WTC11 (cell line): Measurements from ENCODE around the gene CTNS. TPM values are rescaled to one million over a fixed set of nuclear protein-coding genes. Genes with fewer than 3 reads are reported as not detected.

Experiments used
- ATAC-seq: fragments of 200-7000 bp; cut with Tn5 transposase; 2 replicates; pipeline ENCODE4 v1.10.0; 2021; ENCODE audit warnings: mild to moderate bottlenecking, moderate library complexity
- CTCF ChIA-PET: fragments of 300-600 bp; sonication (Branson Sonifier 250); formaldehyde crosslinking; loops from one replicate; lab custom pipeline; 2021; ENCODE audit warnings: antibody characterized with exemption; lab: Charles Lee
- POLR2A ChIA-PET: fragments of 350-600 bp; sonication (Branson Sonifier 250); formaldehyde crosslinking; loops from one replicate; lab custom pipeline; 2021; ENCODE audit warnings: antibody characterized with exemption; lab: Charles Lee
- DNase-seq: peaks from one replicate; pipeline ENCODE4 v3.0.0; 2021; ENCODE audit warnings: low spot score
- H3K27ac Mint-ChIP-seq: 2 replicates; pipeline ENCODE4 v1.8.0; 2021; ENCODE audit warnings: mixed read lengths
- H3K27me3 Mint-ChIP-seq: 2 replicates; pipeline ENCODE4 v1.8.0; 2021; ENCODE audit warnings: low read depth, mild to moderate bottlenecking, moderate library complexity, mixed read lengths
- H3K36me3 Mint-ChIP-seq: 2 replicates; pipeline ENCODE4 v1.8.0; 2021; ENCODE audit warnings: mixed read lengths
- H3K4me1 Mint-ChIP-seq: 2 replicates; pipeline ENCODE4 v1.8.0; 2022; ENCODE audit warnings: mixed read lengths
- H3K4me3 Mint-ChIP-seq: 2 replicates; pipeline ENCODE4 v1.8.0; 2021; ENCODE audit warnings: mild to moderate bottlenecking, moderate library complexity, mixed read lengths
- H3K9me3 Mint-ChIP-seq: 2 replicates; pipeline ENCODE4 v1.8.0; 2021; ENCODE audit warnings: mixed read lengths
- AR ChIP-seq: fragments of 250-450 bp; sonication (Bioruptor Pico); IDR thresholded peaks from 2 replicates; pipeline ENCODE4 v1.9.0; 2021; ENCODE audit warnings: mild to moderate bottlenecking
- E2F4 ChIP-seq: sonication (generic); formaldehyde crosslinking; IDR thresholded peaks from 2 replicates; pipeline ENCODE4 v1.8.1; 2022; ENCODE audit warnings: low read depth, mild to moderate bottlenecking, moderate library complexity, missing genetic modification reagents, borderline replicate concordance
- ESRRA ChIP-seq: sonication (generic); formaldehyde crosslinking; IDR thresholded peaks from 2 replicates; pipeline ENCODE4 v1.8.1; 2022; ENCODE audit warnings: mild to moderate bottlenecking, missing genetic modification reagents, borderline replicate concordance
- FOXK1 ChIP-seq: sonication (generic); formaldehyde crosslinking; IDR thresholded peaks from 2 replicates; pipeline ENCODE4 v1.8.0; 2022; ENCODE audit warnings: mild to moderate bottlenecking, moderate library complexity, missing genetic modification reagents
- HMGA2 ChIP-seq: fragments of 250-450 bp; sonication (Bioruptor Pico); IDR thresholded peaks from 2 replicates; pipeline ENCODE4 v1.4.0; 2021; ENCODE audit warnings: mild to moderate bottlenecking, moderate library complexity
- MYBL2 ChIP-seq: sonication (generic); formaldehyde crosslinking; IDR thresholded peaks from 2 replicates; pipeline ENCODE4 v1.8.1; 2023; ENCODE audit warnings: mild to moderate bottlenecking, moderate library complexity, missing genetic modification reagents
- NR1H2 ChIP-seq: sonication (generic); formaldehyde crosslinking; IDR thresholded peaks from 2 replicates; pipeline ENCODE4 v1.9.0; 2021; ENCODE audit warnings: mild to moderate bottlenecking, moderate library complexity, missing genetic modification reagents
- NR2C2 ChIP-seq: sonication (generic); formaldehyde crosslinking; IDR thresholded peaks from 2 replicates; pipeline ENCODE4 v1.8.0; 2022; ENCODE audit warnings: mild to moderate bottlenecking, missing genetic modification reagents
- PREB ChIP-seq: sonication (generic); formaldehyde crosslinking; IDR thresholded peaks from 2 replicates; pipeline ENCODE4 v1.8.1; 2022; ENCODE audit warnings: mild to moderate bottlenecking, missing genetic modification reagents, moderate library complexity, borderline replicate concordance
- RELA ChIP-seq: sonication (generic); formaldehyde crosslinking; IDR thresholded peaks from 2 replicates; pipeline ENCODE4 v1.8.1; 2022; ENCODE audit warnings: missing genetic modification reagents, mild to moderate bottlenecking, borderline replicate concordance
- SMAD3 ChIP-seq: sonication (generic); formaldehyde crosslinking; IDR thresholded peaks from 2 replicates; pipeline ENCODE4 v1.8.0; 2022; ENCODE audit warnings: missing genetic modification reagents, mild to moderate bottlenecking, borderline replicate concordance
- SOX15 ChIP-seq: fragments of 250-450 bp; sonication (Bioruptor Pico); IDR thresholded peaks from 2 replicates; pipeline ENCODE4 v1.9.0; 2021; ENCODE audit warnings: mild to moderate bottlenecking
- TEAD1 ChIP-seq: sonication (generic); formaldehyde crosslinking; IDR thresholded peaks from 2 replicates; pipeline ENCODE4 v1.8.0; 2022; ENCODE audit warnings: mild to moderate bottlenecking, missing genetic modification reagents
- TEAD4 ChIP-seq: sonication (generic); formaldehyde crosslinking; IDR thresholded peaks from 2 replicates; pipeline ENCODE4 v1.8.0; 2022; ENCODE audit warnings: mild to moderate bottlenecking, missing genetic modification reagents
- ZNF263 ChIP-seq: sonication (generic); formaldehyde crosslinking; IDR thresholded peaks from 2 replicates; pipeline ENCODE4 v1.8.1; 2022; ENCODE audit warnings: low read depth, mild to moderate bottlenecking, moderate library complexity, missing genetic modification reagents
- ZNF317 ChIP-seq: sonication (generic); formaldehyde crosslinking; IDR thresholded peaks from 2 replicates; pipeline ENCODE4 v1.8.1; 2023; ENCODE audit warnings: low read depth, mild to moderate bottlenecking, moderate library complexity, missing genetic modification reagents, borderline replicate concordance
- total RNA-seq: library from RNA; stranded (reverse); gene quantifications from 3 replicates; pipeline ENCODE4 v1.2.3, GENCODE V29; 2021
- TF ChIP-seq, protein P1 (sequence below): fragments of 200-600 bp; IDR thresholded peaks from 2 replicates; pipeline ENCODE4 v1.8.0; 2022; ENCODE audit warnings: antibody characterized with exemption
- TF ChIP-seq, protein P2 (sequence below): fragments of 250-450 bp; sonication (Bioruptor Pico); IDR thresholded peaks from 2 replicates; pipeline ENCODE4 v1.9.0; 2021; ENCODE audit warnings: moderate library complexity, mild to moderate bottlenecking, inconsistent platforms, borderline replicate concordance
- TF ChIP-seq, protein P3 (sequence below): fragments of 250-450 bp; sonication (Bioruptor Pico); conservative IDR thresholded peaks from 2 replicates; pipeline ENCODE4 v1.9.0; 2021; ENCODE audit warnings: mild to moderate bottlenecking
- TF ChIP-seq, protein P4 (sequence below): fragments of 250-450 bp; sonication (Bioruptor Pico); IDR thresholded peaks from 2 replicates; pipeline ENCODE4 v1.9.0; 2021; ENCODE audit warnings: mild to moderate bottlenecking
- TF ChIP-seq, protein P5 (sequence below): fragments of 250-450 bp; sonication (Bioruptor Pico); IDR thresholded peaks from 2 replicates; pipeline ENCODE4 v2.1.2; 2022; ENCODE audit warnings: mild to moderate bottlenecking, moderate library complexity

The CTNS gene
- total RNA-seq, 1 experiment from 2014 or later: 10.7 TPM

DNA sequence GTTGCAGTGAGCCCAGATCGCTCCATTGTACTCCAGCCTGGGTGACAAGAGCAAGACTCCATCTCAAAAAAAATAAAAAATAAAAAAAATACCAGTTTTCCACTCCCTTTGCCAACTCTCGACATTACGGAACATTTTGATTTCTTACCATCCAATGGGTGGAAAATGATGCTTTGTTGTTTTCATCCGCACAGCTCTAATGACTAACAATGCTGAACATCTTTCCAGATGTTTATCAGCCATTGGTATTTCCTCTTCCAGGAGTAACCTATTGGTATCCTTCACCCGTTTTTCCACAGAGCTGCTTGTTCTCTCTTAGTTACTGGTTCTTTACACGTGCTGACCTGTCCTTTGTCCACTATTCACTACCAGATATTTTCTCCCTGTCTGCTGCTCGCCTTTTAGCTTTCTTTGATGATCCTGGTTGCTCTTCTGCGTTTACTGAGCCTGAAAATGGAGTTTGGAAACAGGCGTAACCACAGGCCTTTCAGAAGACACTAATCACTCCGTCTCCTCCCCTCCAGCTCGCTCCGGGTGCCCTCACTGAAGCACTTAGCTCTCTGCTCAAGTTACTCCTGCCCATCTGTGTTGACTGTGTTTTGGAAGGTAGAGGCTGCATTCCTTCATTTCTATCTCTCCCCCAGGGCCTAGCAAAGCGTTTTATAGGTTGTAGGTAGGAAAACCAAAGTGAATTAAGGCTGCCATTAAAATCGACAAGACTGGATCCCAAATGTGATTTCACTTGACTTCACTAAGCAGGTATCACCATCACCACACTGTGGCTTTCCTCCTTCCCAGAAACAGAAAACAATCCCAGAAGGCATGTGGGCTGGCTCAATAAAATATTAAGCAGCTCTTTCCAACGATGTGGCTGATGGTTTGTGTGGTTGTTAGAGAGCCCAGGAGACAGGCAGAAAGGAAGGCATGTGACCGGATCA lies 9.5 kb upstream of the CTNS start:
- H3K4me3 Mint-ChIP-seq: no peak overlapping the region
- TF ChIP-seq ZNF263 (no peak), SMAD3 (CRISPR knock-in tag) (no peak), TEAD1 (CRISPR knock-in tag) (no peak), PREB (CRISPR knock-in tag) (no peak)
- TF ChIP-seq, protein P1, sequence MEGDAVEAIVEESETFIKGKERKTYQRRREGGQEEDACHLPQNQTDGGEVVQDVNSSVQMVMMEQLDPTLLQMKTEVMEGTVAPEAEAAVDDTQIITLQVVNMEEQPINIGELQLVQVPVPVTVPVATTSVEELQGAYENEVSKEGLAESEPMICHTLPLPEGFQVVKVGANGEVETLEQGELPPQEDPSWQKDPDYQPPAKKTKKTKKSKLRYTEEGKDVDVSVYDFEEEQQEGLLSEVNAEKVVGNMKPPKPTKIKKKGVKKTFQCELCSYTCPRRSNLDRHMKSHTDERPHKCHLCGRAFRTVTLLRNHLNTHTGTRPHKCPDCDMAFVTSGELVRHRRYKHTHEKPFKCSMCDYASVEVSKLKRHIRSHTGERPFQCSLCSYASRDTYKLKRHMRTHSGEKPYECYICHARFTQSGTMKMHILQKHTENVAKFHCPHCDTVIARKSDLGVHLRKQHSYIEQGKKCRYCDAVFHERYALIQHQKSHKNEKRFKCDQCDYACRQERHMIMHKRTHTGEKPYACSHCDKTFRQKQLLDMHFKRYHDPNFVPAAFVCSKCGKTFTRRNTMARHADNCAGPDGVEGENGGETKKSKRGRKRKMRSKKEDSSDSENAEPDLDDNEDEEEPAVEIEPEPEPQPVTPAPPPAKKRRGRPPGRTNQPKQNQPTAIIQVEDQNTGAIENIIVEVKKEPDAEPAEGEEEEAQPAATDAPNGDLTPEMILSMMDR: no peak
- TF ChIP-seq, protein P2, sequence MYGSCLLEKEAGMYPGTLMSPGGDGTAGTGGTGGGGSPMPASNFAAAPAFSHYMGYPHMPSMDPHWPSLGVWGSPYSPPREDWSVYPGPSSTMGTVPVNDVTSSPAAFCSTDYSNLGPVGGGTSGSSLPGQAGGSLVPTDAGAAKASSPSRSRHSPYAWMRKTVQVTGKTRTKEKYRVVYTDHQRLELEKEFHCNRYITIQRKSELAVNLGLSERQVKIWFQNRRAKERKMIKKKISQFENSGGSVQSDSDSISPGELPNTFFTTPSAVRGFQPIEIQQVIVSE (CRISPR knock-in tag): no peak
- ATAC-seq (no peak), DNase-seq (no peak)
- H3K27ac Mint-ChIP-seq: no peak overlapping the region
- CTCF ChIA-PET: interaction anchor here (0.8 to 1.8 kb wide), 2 partner anchors 25 to 578 kb away, joined by 3 to 7 read pairs; no protein-coding TSS in a partner anchor
- POLR2A ChIA-PET: interaction anchor here (1.2 kb wide), 1 partner anchor 9 kb away, joined by 4 read pairs; the partner anchor contains the start of genes CTNS and SHPK
- H3K27me3 Mint-ChIP-seq: no peaks in the 10 kb centered on the region
- peaks cover 51% of the 10 kb centered on the region for H3K36me3 Mint-ChIP-seq
- no peaks in the 10 kb centered on the region for H3K4me1 Mint-ChIP-seq
- no peaks in the 10 kb centered on the region for H3K9me3 Mint-ChIP-seq

DNA sequence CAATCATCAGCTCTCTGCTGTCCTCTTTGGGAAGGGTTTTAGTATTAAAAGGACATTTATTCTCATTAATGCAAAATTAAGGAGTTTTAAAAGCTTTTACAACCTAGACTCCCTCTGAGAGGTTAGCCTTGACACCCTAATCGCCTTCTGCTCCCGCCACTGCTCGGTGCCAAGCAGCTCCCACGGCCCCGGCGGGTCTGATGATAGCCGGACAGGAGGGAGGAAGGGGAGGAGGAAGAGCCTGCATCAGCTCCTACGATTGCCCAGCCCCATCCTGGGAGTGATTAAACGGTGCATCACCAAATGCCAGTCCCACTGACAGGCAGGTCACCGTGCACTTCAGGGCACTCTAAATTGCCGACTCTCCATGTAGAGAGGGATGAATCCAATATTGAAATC lies 8.8 kb upstream of the CTNS start:
- no peaks in the 10 kb centered on the region for H3K4me1 Mint-ChIP-seq
- CTCF ChIA-PET: interaction anchor here (0.8 to 1.8 kb wide), 2 partner anchors 25 to 579 kb away, joined by 3 to 7 read pairs; no protein-coding TSS in a partner anchor
- POLR2A ChIA-PET: no interaction called here

More for the DNA sequence above, 8.8 kb upstream of the CTNS start:
- peaks cover 54% of the 10 kb centered on the region for H3K36me3 Mint-ChIP-seq
- H3K4me3 Mint-ChIP-seq: no peak overlapping the region
- no peak for ATAC-seq
- TF ChIP-seq HMGA2: no peak
- no peak for TF ChIP-seq NR2C2
- TF ChIP-seq FOXK1 (CRISPR knock-in tag): no peak
- TF ChIP-seq MYBL2 (CRISPR knock-in tag): no peak
- no peak for TF ChIP-seq SOX15 (CRISPR knock-in tag)
- TF ChIP-seq, protein P3, sequence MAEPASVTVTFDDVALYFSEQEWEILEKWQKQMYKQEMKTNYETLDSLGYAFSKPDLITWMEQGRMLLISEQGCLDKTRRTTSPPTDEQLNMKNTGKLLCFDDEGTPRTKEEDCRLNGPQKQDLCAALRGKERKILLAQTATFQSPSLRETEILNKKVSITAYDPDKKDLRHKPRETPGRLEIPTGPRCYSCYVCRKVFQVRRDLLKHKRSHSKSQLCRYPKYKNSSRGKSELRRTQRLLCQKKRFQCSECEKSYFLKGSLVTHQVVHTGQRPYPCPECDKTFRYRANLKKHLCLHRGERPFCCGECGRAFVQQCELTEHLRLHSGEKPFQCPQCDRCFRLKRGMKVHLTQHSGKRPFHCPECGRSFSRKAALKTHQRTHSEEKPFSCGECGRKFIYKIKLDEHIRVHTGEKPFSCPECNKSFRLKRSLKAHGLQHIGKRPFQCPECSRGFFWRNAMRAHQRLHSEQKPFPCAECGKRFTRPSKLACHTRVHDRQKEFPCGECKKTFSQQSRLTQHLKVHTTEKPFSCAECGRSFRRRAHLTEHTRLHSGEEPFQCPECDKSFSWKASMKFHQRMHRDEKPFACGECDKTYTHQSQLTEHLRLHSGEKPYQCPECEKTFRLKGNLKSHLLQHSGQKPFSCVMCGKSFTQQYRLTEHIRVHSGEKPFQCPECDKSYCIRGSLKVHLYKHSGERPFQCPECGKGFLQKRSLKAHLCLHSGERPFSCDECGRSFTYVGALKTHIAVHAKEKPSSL (CRISPR knock-in tag): no peak
- no peak for TF ChIP-seq TEAD1 (CRISPR knock-in tag)
- TF ChIP-seq, protein P4, sequence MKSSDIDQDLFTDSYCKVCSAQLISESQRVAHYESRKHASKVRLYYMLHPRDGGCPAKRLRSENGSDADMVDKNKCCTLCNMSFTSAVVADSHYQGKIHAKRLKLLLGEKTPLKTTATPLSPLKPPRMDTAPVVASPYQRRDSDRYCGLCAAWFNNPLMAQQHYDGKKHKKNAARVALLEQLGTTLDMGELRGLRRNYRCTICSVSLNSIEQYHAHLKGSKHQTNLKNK (CRISPR knock-in tag): no peak
- no peak for TF ChIP-seq ESRRA (CRISPR knock-in tag)
- no peak for TF ChIP-seq AR (CRISPR knock-in tag)
- TF ChIP-seq E2F4 (CRISPR knock-in tag): no peak
- no peak for TF ChIP-seq ZNF317 (CRISPR knock-in tag)
- no peak for TF ChIP-seq NR1H2 (CRISPR knock-in tag)
- TF ChIP-seq RELA (CRISPR knock-in tag): no peak
- TF ChIP-seq, protein P5, sequence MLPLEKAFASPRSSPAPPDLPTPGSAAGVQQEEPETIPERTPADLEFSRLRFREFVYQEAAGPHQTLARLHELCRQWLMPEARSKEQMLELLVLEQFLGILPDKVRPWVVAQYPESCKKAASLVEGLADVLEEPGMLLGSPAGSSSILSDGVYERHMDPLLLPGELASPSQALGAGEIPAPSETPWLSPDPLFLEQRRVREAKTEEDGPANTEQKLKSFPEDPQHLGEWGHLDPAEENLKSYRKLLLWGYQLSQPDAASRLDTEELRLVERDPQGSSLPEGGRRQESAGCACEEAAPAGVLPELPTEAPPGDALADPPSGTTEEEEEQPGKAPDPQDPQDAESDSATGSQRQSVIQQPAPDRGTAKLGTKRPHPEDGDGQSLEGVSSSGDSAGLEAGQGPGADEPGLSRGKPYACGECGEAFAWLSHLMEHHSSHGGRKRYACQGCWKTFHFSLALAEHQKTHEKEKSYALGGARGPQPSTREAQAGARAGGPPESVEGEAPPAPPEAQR: no peak
- TF ChIP-seq TEAD4 (CRISPR knock-in tag): no peak
- TF ChIP-seq, all 79 proteins: peak for 0
- no peaks in the 10 kb centered on the region for H3K9me3 Mint-ChIP-seq
- no peak overlapping the region for H3K27ac Mint-ChIP-seq
- DNase-seq: no peak
- H3K27me3 Mint-ChIP-seq: no peaks in the 10 kb centered on the region
